ENCODE data around the gene HEMK1. TPM values are rescaled to one million over a fixed set of nuclear protein-coding genes. Genes with fewer than 3 reads are reported as not detected.

HEMK1 gene, protein sequence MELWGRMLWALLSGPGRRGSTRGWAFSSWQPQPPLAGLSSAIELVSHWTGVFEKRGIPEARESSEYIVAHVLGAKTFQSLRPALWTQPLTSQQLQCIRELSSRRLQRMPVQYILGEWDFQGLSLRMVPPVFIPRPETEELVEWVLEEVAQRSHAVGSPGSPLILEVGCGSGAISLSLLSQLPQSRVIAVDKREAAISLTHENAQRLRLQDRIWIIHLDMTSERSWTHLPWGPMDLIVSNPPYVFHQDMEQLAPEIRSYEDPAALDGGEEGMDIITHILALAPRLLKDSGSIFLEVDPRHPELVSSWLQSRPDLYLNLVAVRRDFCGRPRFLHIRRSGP
- polyA plus RNA-seq (2013, experiment 1 of 2): 6.3 TPM
- 7.5 TPM for polyA plus RNA-seq (2013, experiment 2 of 2)

DNA sequence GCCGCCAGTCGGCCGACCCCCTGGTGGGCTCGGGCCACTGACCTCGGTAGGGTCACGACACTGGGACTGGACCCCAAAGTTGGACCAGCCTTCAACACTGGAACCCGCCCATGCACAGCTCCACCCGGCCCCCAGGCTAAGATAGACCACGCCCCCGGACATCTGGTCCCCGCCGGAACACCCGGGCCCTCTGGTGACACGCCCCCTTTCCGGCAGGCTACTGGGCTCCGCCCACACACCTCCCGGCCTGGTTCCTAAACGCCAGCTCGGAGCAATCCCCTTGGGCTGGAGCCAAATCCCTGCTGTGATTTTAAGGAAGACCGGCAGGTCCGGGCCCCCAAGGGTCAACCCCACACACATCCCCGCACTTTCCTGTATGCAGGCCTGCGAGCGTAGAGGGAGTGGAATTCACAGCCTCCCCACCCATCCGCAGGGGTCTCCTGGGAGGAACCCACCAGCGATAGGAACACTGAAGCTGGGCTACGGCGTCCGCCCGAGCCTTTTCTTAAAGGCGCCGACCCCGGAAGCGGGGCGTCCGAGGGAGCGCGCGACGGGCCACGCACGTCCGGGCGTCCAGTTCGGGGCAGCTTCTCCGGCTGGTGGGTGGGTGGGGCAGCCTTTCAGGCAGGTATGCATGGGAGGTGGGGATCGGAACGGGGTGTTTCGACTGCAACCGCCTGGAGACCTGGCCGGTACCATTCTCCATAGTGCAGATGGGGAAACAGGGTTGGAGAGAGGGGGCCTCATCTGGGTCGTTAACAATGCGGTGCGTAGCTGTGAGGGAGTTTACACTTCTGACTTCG is at the start of gene HEMK1:
HEMK1 (plus strand) TSS at position 576 of the 803 bp plus-strand sequence. CDS start 1,583 bp downstream, outside the sequence.
- H3K27me3 ChIP-seq (ENCODE audit: insufficient read depth, low read length): peaks cover 14% of the 10 kb centered on the region
- H3K4me1 ChIP-seq (ENCODE audit: insufficient read depth, low read length): 0 out of 2 replicates have a peak, but pooled peaks cover 4% of the 10 kb centered on the region
- H3K9me3 ChIP-seq (ENCODE audit: insufficient read depth, low read depth, low read length): no peaks in the 10 kb centered on the region
- under 1% methylated on average over 55 of the region's 55 CpGs for WGBS
- peak within 1 kb of the TSS; percentile 76 for H3K9ac ChIP-seq (ENCODE audit: low read depth, low read length)
- H3K27ac ChIP-seq (ENCODE audit: low read depth, low read length): peak within 1 kb of the TSS; percentile 89
- H3K4me3 ChIP-seq (ENCODE audit: low read length): peak within 1 kb of the TSS; percentile 99
- no peaks in the 10 kb centered on the region for H3K36me3 ChIP-seq (ENCODE audit: insufficient read depth, low read length)

DNA sequence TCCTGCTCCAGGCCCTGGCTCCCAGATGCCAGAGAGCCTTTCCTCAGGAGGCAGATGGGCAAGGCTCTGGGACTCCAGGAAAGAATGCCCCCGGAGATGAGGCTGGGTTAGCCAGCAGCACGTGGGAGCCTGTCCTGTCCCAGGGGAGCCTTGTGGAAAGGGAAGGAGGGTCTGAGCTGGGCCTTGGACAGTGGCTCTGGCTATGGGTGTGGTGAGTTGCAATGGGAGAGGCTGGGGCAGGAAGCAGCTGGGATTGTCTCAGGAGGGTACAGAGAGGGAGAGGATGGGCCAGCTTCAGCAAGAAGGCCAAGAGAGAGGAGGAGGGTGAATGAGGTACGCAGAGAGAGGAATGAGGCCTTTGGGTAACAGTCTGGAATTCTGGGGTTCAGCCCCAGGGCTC is 48.5 kb upstream of the HEMK1 start:
- peak overlapping the region; percentile 35; the same call in 1 of the 2 replicates for H3K9ac ChIP-seq (ENCODE audit: low read depth, low read length)
- H3K27me3 ChIP-seq (ENCODE audit: insufficient read depth, low read length): no peaks in the 10 kb centered on the region; the same call in 1 of the 2 replicates
- H3K4me1 ChIP-seq (ENCODE audit: insufficient read depth, low read length): peaks cover 56% of the 10 kb centered on the region
- 55% methylated on average over 3 of the region's 3 CpGs for WGBS
- H3K36me3 ChIP-seq (ENCODE audit: insufficient read depth, low read length): no peaks in the 10 kb centered on the region
- H3K27ac ChIP-seq (ENCODE audit: low read depth, low read length): peak overlapping the region; percentile 93; the same call in 1 of the 2 replicates
- H3K4me3 ChIP-seq (ENCODE audit: low read length): no peak overlapping the region
- H3K9me3 ChIP-seq (ENCODE audit: insufficient read depth, low read depth, low read length): no peaks in the 10 kb centered on the region

DNA sequence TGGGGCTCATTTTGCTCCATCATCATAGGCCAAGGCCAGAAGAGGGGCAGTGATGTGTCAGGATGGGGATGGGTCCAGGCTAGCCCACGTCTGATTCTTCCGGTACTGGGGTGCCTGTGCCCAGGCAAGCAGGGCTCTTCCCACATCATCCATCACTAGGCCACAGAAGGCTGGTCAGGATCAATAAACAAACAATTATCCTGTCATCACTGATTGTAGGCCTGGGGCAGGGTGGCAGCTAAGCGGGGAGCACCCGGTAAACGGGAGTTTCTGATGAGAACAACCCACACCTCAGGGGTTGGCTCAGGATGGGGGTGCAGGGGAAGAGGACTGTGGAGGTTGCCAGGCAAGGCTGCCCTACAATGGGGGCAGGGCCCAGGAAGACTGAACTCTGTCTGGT is 47.8 kb upstream of the HEMK1 start:
- Histone ChIP-seq H3K4me1 (ENCODE audit: insufficient read depth, low read length) (peaks cover 50% of the 10 kb centered on the region), H3K9ac (ENCODE audit: low read depth, low read length) (no peak overlapping the region)
- WGBS: 93% methylated on average over 5 of the region's 5 CpGs

DNA sequence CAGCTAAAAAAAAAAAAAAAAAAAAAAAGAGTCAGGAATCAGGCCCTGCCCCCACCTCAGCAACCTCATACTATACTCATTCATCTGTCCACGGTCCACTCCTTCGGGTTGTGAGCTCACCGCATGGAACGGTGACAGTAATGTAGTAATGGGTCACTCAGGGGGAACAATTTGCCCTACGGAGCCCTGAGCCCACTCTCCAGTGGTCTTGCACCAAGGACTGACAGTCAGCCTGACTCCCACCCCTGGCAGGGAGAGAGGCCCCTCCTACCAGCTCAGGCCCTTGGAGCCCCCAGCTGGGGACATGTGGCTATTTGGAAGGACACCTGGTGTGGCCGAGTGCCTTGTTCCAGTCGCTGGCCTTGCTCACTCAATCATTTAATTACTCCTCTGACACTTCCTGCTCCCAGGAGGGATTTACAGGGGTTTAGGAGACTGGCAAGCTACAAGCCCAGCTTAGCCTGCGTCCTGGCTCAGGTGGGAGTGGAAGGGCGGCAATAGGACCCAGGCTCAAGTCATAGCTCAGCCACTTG is 46.0 kb upstream of the HEMK1 start:
- 64% methylated on average over 9 of the region's 9 CpGs for WGBS

More for the DNA sequence above, 47.8 kb upstream of the HEMK1 start:
- no peaks in the 10 kb centered on the region for H3K9me3 ChIP-seq (ENCODE audit: insufficient read depth, low read depth, low read length)
- no peaks in the 10 kb centered on the region; the same call in 1 of the 2 replicates for H3K27me3 ChIP-seq (ENCODE audit: insufficient read depth, low read length)
- peak overlapping the region; percentile 93; the same call in 1 of the 2 replicates for H3K27ac ChIP-seq (ENCODE audit: low read depth, low read length)
- no peak overlapping the region for H3K4me3 ChIP-seq (ENCODE audit: low read length)
- H3K36me3 ChIP-seq (ENCODE audit: insufficient read depth, low read length): no peaks in the 10 kb centered on the region

DNA sequence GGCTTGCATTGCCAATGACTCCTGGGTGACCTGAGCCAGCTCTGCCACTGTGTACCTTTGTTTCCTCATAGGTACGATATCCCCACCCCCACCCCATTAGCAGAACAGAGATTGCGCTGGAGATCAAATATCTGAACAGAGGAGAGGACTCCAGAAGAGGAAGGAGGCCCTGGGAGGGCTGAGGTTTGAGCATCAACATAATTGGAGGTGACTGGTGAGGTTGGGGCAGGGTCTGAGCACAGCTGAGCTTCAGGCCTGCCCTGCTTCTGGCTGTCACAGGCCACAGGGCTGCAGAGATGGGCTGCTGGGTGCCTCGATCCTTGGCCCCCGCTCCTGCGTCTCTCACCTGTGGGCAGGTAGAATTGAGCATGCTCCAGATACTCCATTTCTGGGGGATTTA is 44.6 kb upstream of the HEMK1 start:
- H3K4me3 ChIP-seq (ENCODE audit: low read length): no peak overlapping the region
- H3K27ac ChIP-seq (ENCODE audit: low read depth, low read length): no peak overlapping the region
- no peaks in the 10 kb centered on the region for H3K36me3 ChIP-seq (ENCODE audit: insufficient read depth, low read length)
- no peak overlapping the region for H3K9ac ChIP-seq (ENCODE audit: low read depth, low read length)
- H3K4me1 ChIP-seq (ENCODE audit: insufficient read depth, low read length): peaks cover 33% of the 10 kb centered on the region
- WGBS: 97% methylated on average over 4 of the region's 5 CpGs
- H3K27me3 ChIP-seq (ENCODE audit: insufficient read depth, low read length): peaks cover 2% of the 10 kb centered on the region
- H3K9me3 ChIP-seq (ENCODE audit: insufficient read depth, low read depth, low read length): no peaks in the 10 kb centered on the region

More for the DNA sequence above, 46.0 kb upstream of the HEMK1 start:
- Histone ChIP-seq H3K27ac (ENCODE audit: low read depth, low read length) (no peak overlapping the region), H3K36me3 (ENCODE audit: insufficient read depth, low read length) (no peaks in the 10 kb centered on the region), H3K4me1 (ENCODE audit: insufficient read depth, low read length) (peaks cover 38% of the 10 kb centered on the region), H3K9ac (ENCODE audit: low read depth, low read length) (no peak overlapping the region), H3K27me3 (ENCODE audit: insufficient read depth, low read length) (no peaks in the 10 kb centered on the region; the same call in 1 of the 2 replicates), H3K9me3 (ENCODE audit: insufficient read depth, low read depth, low read length) (no peaks in the 10 kb centered on the region), H3K4me3 (ENCODE audit: low read length) (no peak overlapping the region)

DNA sequence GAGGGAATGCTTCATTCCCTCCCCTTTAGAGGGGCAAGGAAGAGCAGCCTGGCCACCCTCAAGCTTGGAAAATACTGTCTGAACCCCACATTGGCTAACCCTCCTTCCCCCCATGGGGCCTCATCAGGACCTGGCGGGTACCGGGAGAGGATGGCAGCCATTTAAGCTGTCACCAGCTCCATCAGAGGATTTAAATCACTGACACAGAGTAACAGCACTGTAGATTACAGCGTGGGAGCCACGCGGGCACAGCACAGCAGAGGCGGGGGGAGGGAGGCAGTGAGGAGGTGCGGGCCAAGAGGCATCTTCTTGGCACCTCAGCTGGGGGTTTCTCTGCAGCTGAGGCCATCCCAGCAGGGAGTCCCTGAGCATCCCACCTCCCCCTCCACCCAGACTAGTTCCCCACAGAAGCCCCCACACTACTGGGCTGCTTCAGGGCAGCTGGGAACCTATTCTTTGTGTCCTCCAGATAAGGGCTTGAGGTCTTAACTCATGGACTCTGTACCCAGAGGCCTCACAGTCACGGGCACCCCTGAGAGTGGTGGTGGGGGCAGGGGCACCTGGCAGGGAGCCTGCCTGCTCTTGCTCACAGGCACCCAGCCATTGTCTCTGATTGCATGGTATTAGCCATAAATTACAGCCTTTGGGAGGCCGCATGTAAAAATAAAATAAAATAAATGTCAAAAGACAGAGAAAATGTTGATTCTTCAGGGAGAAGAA is 44.0 kb upstream of the HEMK1 start:
- no peak overlapping the region for H3K27ac ChIP-seq (ENCODE audit: low read depth, low read length)
- H3K27me3 ChIP-seq (ENCODE audit: insufficient read depth, low read length): peaks cover 7% of the 10 kb centered on the region
- H3K36me3 ChIP-seq (ENCODE audit: insufficient read depth, low read length): no peaks in the 10 kb centered on the region
- H3K9ac ChIP-seq (ENCODE audit: low read depth, low read length): no peak overlapping the region
- WGBS: 85% methylated on average over 9 of the region's 9 CpGs
- H3K4me1 ChIP-seq (ENCODE audit: insufficient read depth, low read length): peaks cover 36% of the 10 kb centered on the region
- H3K9me3 ChIP-seq (ENCODE audit: insufficient read depth, low read depth, low read length): no peaks in the 10 kb centered on the region
- H3K4me3 ChIP-seq (ENCODE audit: low read length): no peak overlapping the region

DNA sequence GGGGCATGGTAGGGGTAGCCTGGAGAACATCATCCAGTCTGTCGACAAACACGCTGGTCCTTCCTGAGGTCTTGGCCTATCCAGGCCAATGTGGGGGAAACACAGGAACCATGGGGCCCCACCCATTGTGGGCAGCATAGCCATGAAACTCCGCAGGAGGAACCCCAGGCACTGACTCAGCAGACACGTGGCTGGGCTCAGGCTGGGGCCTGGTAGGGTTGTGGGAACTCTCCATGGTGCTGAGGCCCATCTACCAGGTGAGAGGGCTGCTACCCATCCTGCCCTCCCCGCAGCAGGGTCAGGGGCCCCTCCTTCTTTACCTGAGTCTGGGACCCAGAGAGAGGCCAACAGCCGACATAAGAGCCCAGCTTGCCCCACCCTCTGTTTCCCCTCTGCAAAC is 43.3 kb upstream of the HEMK1 start:
- 42% methylated on average over 6 of the region's 6 CpGs for WGBS
- Histone ChIP-seq H3K9ac (ENCODE audit: low read depth, low read length) (no peak overlapping the region), H3K27me3 (ENCODE audit: insufficient read depth, low read length) (peaks cover 13% of the 10 kb centered on the region)

GRCh38 chr3:50530001-50530970 is 39.0 kb upstream of the HEMK1 start:
- H3K9me3 ChIP-seq (ENCODE audit: insufficient read depth, low read depth, low read length): no peaks in the 10 kb centered on the region
- 52% methylated on average over 48 of the region's 48 CpGs for WGBS
- peaks cover 26% of the 10 kb centered on the region for H3K4me1 ChIP-seq (ENCODE audit: insufficient read depth, low read length)
- H3K4me3 ChIP-seq (ENCODE audit: low read length): peak overlapping the region; percentile 28
- peaks cover 22% of the 10 kb centered on the region for H3K27me3 ChIP-seq (ENCODE audit: insufficient read depth, low read length)
- H3K9ac ChIP-seq (ENCODE audit: low read depth, low read length): no peak overlapping the region
- no peak overlapping the region for H3K27ac ChIP-seq (ENCODE audit: low read depth, low read length)
- no peaks in the 10 kb centered on the region for H3K36me3 ChIP-seq (ENCODE audit: insufficient read depth, low read length)

More for the DNA sequence above, 43.3 kb upstream of the HEMK1 start:
- Histone ChIP-seq H3K9me3 (ENCODE audit: insufficient read depth, low read depth, low read length) (no peaks in the 10 kb centered on the region), H3K27ac (ENCODE audit: low read depth, low read length) (no peak overlapping the region), H3K36me3 (ENCODE audit: insufficient read depth, low read length) (no peaks in the 10 kb centered on the region), H3K4me1 (ENCODE audit: insufficient read depth, low read length) (peaks cover 35% of the 10 kb centered on the region), H3K4me3 (ENCODE audit: low read length) (no peak overlapping the region)

GRCh38 chr3:50531201-50531600 is 38.1 kb upstream of the HEMK1 start:
- Histone ChIP-seq H3K9me3 (ENCODE audit: insufficient read depth, low read depth, low read length) (no peaks in the 10 kb centered on the region), H3K4me3 (ENCODE audit: low read length) (no peak overlapping the region), H3K36me3 (ENCODE audit: insufficient read depth, low read length) (no peaks in the 10 kb centered on the region), H3K27me3 (ENCODE audit: insufficient read depth, low read length) (peaks cover 22% of the 10 kb centered on the region), H3K27ac (ENCODE audit: low read depth, low read length) (no peak overlapping the region), H3K9ac (ENCODE audit: low read depth, low read length) (no peak overlapping the region), H3K4me1 (ENCODE audit: insufficient read depth, low read length) (peaks cover 19% of the 10 kb centered on the region)
- 95% methylated on average over 4 of the region's 4 CpGs for WGBS
